Renal cortical epithelial cell (primary cell): ENCODE results near the gene LAMA5. TPM values are rescaled to one million over a fixed set of nuclear protein-coding genes. Genes with fewer than 3 reads are reported as not detected.
A peak's percentile ranks its signal among the peaks of the same experiment; 100 is the strongest.

ENCODE experiments used
- DNase-seq: peaks from one replicate; pipeline ENCODE4 v3.0.0-alpha.2; 2011; ENCODE audit warnings: low read depth
- total RNA-seq: library from RNA; depleted of rRNA; stranded (reverse); fragments of >200 nt; gene quantifications from 2 replicates; pipeline ENCODE4 v1.2.3, GENCODE V29; 2014

The LAMA5 gene
- total RNA-seq, 1 donor from 2014 or later, result 299 TPM

- DNase-seq, result peak; percentile 25
Measured at GRCh38 chr20:62405108-62405980, 38.2 kb upstream of the LAMA5 start.

DNA sequence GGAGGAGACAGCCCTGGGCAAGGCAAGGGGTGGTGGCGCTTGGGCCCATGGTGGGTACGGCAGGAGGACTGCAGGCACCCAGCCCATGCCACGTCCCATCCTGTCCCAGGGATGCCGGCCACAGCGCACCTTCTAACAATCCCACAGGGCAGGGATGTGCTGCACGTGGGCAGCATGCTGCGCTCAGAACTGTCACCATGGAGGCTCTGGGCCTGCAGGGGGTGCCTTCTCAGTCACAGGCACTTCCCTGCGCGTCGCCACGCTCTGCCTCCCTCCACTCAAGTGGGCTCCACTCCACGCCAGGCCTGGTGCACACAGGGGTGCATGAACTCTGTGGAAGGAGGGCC lies 37.6 kb upstream of the LAMA5 start:
- DNase-seq, result no peak

GRCh38 chr20:62404112-62404665 lies 37.1 kb upstream of the LAMA5 start:
- DNase-seq, result no peak

DNA sequence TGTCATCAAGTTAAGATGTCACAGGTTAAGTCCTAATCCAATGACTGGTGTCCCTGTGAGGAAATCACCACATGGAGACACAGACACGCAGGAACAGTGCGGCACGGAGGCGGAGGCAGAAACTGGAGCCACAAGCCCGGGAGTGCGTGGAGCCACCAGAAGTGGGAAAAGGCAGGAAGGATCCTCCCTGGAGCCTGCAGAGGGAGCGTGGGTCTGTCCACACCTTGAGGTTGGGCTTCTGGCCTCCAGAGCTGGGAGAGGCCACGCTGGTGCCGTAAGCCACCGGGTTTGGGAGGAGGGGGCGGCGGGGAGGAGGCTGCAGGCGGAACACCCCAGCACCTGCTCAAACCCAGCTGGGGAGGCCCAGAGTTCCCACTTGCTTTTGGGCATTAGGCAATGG lies 36.2 kb upstream of the LAMA5 start:
- no peak for DNase-seq

DNA sequence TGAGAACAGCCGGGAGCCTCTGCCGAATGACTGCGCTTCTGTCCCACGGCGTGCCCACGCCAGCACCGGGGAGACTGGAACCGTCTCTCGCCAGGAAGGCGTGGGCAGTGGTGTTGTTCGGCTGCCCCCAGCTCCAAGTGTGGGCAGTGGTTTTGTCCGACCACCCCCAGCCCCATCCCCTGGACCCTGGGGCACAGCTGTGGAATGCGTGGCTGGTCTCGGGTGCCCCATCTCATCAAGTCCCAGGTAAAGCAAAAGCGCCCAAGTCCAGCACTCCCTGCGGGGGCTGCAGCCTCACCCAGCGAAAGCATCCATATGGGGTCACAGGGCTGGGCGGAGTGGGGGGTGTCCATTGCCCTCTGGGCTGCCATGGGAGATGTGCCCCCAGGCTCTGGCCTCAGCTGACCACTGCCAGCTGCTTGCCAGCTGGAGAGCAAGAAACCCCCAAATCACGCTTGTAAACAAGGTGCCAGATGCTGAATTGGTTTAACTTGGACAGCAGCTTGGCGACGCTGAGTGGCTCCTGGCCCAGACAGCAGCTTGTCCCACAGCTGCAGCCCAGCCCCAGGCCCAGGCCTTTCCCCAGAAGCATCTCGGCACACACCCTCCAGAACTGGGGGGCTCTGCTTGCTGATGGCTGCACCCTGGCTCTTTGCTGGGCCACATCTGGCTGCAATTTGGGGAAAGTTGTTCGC lies 35.5 kb upstream of the LAMA5 start:
- DNase-seq, result no peak

GRCh38 chr20:62401331-62401779 lies 34.2 kb upstream of the LAMA5 start:
- DNase-seq, result no peak

DNA sequence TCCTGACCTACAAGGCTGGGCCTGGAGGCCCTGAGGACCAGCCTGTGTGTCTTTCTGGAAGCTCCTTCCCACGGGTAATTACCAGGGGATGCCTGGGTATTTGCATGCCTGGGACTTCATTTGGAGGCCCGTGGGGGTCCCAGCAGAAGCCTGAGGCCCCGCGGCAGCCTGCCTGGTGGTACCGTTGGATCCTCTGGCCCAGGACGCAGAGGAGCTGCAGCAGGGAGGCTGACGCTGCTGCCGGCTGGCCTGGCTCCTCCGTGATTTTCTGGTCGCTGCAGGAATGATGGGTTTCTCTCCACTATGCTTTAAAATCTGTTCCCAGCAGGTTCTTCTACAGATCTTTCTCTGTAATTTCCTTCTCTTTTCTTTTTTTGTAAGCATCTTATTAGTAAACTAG lies 33.4 kb upstream of the LAMA5 start:
- DNase-seq, result no peak

DNA sequence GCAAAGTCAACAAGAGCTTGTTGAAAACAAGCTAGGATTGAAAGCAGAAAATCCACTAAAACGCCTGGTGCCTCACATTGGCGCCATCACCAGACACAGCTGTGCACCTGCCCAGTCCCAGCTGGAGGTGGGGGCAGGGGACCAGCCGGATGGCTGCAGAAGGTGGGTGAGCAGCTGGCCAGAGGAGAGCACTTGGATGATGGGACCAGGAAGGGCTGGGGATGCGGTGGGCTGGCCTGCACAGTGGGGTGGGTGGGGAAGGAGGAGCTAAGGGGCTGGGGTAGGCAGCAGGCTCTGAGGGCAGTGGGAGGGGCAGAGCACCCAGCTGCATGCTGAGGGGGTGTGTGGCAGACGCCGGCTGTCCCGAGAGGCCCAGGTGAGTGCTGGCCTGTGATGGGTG lies 32.9 kb upstream of the LAMA5 start:
- no peak for DNase-seq

- DNase-seq, result no peak
Measured at GRCh38 chr20:62398120-62398821, 31.2 kb upstream of the LAMA5 start.

DNA sequence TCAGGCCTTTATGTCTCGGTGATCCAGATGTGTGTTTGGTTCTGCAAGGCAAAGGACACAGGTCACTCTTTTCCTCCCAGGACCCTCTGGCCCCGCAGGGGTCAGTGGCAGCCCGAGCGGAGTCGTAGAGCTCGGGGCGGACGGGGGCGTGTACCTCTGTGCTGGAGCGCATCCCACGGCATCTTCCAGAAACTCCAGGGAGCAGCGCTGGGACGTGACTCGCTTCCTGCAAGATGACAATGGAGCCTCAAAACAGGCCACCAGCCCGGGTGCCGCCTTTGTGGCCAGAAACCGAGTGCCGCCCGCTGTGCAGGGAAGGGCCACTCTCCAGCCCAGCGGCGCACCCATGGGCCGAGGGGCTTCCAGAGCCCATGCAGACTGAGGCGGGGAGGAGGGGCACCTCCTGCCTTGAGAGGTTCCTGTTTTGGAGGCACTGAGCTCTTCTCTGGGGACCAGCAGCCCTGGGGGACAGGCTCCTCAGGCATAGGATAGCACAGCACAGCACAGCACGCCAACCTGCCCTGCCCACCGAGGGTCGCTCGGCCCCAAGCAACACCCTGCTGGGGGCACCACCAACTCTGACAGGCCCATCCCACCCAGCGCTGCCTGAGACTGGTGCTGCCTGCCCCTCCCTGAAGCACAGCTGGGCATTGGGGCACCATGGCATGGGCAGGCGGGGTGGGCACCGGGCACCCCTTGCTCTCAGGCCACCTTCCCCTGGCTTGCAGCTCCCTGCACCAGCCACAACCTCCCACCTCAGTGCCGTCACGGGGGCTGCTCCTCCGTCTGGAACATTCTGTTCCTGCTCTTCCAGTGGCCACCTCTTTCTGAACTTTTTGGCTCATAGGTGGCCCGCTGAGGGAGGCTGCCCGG lies 29.5 kb upstream of the LAMA5 start:
- DNase-seq, result no peak

DNA sequence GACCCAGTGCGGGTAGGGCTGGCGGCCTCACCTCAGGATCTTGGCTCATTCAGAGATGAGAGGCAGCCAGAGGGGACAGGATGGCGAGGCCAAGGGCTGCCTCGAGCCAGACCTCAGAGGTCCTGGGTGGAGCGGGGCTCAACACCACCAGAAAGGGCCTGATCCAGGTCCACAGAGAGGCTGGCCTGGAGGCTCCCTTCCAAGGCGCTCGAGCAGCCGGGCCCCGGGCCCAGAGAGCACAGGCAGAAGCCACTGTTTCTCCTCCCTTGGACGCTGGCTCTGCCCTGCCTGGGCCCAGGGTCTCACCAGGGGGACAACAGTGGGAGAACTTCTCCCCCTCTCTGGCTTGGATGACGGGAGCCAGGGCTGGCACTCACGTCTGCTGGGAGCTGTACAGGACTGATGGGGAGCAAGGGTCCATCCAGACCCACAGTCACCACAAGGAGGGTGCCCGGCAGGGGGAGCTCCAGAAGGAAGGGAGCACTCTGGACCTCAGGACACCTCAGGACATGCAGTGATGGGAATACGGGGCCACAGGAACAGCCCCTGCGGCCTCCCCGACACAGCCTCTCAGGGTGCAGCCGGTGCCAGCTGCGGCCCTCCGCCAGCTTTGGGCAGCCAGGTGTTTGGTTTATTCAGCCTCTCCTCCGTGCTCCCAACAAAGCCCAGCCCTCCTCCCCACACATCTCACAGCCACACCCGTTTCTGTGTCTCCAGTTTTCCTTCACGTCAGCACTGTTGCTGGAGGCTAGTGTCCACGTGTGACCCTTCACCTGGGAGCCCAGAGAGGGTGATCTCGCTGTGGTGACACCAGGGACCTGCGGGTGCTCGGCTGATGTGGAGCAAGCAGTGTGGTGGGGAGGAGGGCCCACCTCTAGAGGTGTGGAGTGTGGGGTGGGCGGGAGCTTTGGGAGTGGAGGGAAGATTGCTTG lies 28.5 kb upstream of the LAMA5 start:
- no peak for DNase-seq

GRCh38 chr20:62394248-62395245 lies 27.4 kb upstream of the LAMA5 start:
- DNase-seq, result no peak

DNA sequence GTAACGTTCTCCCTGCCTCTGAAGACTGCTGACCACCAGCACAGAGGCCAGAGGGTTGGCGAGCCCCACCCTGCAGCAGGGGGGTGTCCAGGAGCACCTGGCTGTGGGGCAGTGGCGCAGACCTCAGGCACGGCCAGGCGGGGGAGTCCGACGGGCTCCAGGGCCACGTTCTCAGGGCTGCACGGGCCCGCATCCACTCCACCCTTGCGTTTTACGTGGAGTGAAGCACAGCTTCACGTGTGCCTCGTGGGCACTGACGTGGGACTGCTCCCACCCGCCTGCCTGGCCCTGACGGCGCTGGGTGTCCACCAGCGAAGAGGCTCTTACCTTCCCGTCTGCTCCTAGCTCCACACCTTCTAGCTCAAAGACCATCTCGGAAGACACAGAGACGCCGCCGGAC lies 26.7 kb upstream of the LAMA5 start:
- DNase-seq, result no peak

DNA sequence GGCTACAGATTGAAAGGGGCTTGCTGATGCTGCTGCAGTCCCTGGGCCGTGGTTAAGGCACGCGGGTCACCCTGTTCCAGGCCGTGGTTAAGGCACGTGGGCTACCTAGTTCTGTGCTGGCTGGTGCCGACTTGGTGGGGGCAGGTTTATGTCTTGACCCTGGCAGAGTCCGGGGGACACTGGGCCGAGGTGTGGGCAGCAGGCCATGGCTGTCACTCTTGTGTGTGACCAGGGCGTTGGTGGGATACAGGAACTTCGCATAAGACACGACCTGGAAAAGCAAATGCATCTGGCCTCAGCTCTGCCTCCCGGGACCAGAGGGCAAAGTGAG lies 26.2 kb upstream of the LAMA5 start:
- DNase-seq, result no peak

DNA sequence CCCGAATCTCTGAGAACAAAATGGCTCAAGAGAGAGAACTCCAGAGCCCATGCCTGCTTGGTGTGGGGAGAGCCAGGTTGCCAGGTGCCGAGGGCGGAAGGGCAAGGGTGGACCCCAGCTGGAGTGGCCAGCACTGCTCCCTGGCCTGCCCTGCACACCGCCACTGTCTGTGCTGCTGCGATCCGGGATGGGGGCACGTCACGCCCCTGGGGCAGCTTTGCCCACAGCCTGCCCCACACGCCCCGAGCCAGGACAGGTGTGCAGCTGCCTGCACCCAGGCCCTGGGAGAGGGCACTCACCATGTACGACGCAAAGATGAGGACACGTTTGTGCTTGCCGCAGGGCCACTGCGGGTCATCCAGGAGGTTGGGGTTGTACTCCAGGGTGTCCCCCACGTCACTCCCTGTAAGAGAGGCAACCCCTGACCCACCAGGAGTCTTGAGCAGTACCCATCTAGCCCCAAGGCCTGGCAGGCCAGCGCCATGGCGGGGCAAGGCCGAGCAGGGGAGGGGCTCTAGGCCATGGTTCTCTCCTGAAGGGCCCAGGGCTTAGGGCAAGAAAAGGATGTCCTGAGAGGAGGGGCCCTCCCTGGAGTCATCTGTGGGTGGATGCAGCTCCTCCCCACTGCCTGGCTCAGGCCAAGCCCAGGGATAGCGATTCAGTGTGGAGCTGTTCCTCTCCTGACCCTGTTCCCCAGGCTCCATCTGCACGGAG lies 25.7 kb upstream of the LAMA5 start:
- DNase-seq, result no peak

- no peak for DNase-seq
Measured at GRCh38 chr20:62392077-62392418, 24.9 kb upstream of the LAMA5 start.

DNA sequence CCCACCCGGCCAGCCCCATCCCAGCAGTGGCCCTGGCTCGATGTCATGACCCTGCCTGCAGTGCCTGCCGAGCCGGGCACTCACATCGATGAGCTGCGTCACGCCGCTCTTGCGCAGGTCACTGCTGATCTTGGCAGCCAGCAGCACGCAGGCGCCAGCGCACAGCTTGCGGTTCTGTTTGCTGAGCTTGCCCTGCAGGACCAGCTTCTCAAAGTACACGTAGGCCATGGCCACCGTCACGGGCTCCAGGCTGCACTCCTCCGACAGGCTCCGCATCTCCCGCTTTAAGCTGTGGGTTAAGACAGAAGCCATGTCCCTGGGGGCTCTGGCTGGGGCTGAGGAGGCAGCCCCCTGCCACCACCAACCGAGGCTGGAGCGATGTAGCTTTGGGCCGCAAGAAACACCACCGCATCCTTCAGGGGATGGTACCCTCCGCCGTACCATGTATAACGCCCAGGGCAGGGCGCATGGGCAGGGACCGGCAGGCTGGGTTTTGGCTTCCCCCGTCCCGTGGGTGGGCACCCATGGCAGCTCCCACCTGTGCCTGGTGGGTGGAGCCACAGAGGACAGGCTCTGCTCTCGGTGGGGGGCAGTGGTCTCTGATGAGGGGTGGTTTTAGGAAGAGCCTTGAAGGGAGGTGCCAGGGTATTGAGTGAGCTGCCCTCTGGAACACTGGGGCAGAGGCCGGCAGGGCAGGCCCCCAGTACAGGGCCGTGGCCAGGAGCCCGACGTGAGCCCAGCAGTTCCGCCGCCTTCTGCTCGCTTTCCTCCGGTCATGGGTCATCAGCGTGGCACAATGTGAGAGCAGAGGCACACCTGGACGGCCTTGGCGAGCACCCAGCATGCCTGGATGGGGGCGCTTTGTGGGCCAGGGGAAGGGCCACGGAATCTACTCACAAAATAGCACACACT lies 24.3 kb upstream of the LAMA5 start:
- no peak for DNase-seq
